A673 (cell line): Measurements from ENCODE around the gene TXNDC15. TPM values are rescaled to one million over a fixed set of nuclear protein-coding genes. Genes with fewer than 3 reads are reported as not detected.

Experiments
- BruUV-seq: library from RNA; stranded (reverse); fragments of 400-500 nt; replicated peaks from 2 replicates; lab custom pipeline; 2021; lab: Mats Ljungman, UMichigan
- CTCF ChIA-PET: fragments of 300-600 bp; sonication (Branson Sonifier 250); formaldehyde crosslinking; loops from one replicate; lab custom pipeline; 2022; ENCODE audit warnings: antibody characterized with exemption; lab: Charles Lee
- POLR2A ChIA-PET: fragments of 300-600 bp; sonication (Branson Sonifier 250); formaldehyde crosslinking; loops from one replicate; lab custom pipeline; 2022; ENCODE audit warnings: antibody characterized with exemption; ENCODE audit not compliant: low non-redundant PET; lab: Charles Lee
- DNase-seq: peaks from one replicate; pipeline ENCODE4 v3.0.0-alpha.2; 2015; ENCODE audit warnings: low spot score
- H3K27ac ChIP-seq: fragments of 200-600 bp; sonication (generic); 2 replicates; pipeline ENCODE4 v1.5.1; 2016; ENCODE audit warnings: mixed run types, low read depth, mild to moderate bottlenecking, mixed read lengths, antibody characterized with exemption, low read length; ENCODE audit not compliant: poor library complexity, severe bottlenecking
- H3K27me3 ChIP-seq: fragments of 200-600 bp; sonication (generic); replicated peaks from 2 replicates; pipeline ENCODE4 v1.6.1; 2017; ENCODE audit warnings: mixed run types, low read depth, mild to moderate bottlenecking, mixed read lengths, antibody characterized with exemption, low read length; ENCODE audit not compliant: insufficient read depth, poor library complexity
- H3K36me3 ChIP-seq: fragments of 200-600 bp; sonication (generic); 2 replicates; pipeline ENCODE4 v1.6.1; 2016; ENCODE audit warnings: mixed run types, mild to moderate bottlenecking, mixed read lengths, antibody characterized with exemption, low read length; ENCODE audit not compliant: insufficient read depth, poor library complexity, severe bottlenecking
- H3K4me1 ChIP-seq: fragments of 200-600 bp; sonication (generic); 2 replicates; pipeline ENCODE4 v1.6.1; 2017; ENCODE audit warnings: mixed run types, mild to moderate bottlenecking, mixed read lengths, antibody characterized with exemption, low read length; ENCODE audit not compliant: insufficient read depth, poor library complexity, severe bottlenecking
- H3K4me3 ChIP-seq: fragments of 200-600 bp; sonication (generic); 2 replicates; pipeline ENCODE4 v1.5.1; 2016; ENCODE audit warnings: low read depth, mixed run types, mild to moderate bottlenecking, mixed read lengths, low read length; ENCODE audit not compliant: poor library complexity, severe bottlenecking
- H3K9me3 ChIP-seq: fragments of 200-600 bp; sonication (generic); 2 replicates; pipeline ENCODE4 v1.6.1; 2016; ENCODE audit warnings: mixed run types, low read depth, mild to moderate bottlenecking, mixed read lengths, antibody characterized with exemption, low read length; ENCODE audit not compliant: poor library complexity, severe bottlenecking
- EZH2 ChIP-seq: fragments of 200-600 bp; sonication (generic); IDR thresholded peaks from 2 replicates; pipeline ENCODE4 v1.6.1; 2017; ENCODE audit warnings: borderline replicate concordance, low read depth, mild to moderate bottlenecking, mixed read lengths, antibody characterized with exemption, low read length; ENCODE audit not compliant: poor library complexity, severe bottlenecking
- intact Hi-C: fragments of 100-400 bp; cut with micrococcal nuclease; formaldehyde crosslinking; loops from one replicate; pipeline ENCODE4 v1.10.0; 2022; ENCODE audit not compliant: unreplicated experiment
- total RNA-seq: library from RNA; stranded (reverse); gene quantifications from 2 replicates; pipeline ENCODE4 v1.2.3, GENCODE V29; 2021
- TF ChIP-seq, protein P1 (sequence below): fragments of 300-800, 200-600 bp; sonication (generic); conservative IDR thresholded peaks from 2 replicates; pipeline ENCODE4 v1.5.1; 2017; ENCODE audit warnings: low read depth, mild to moderate bottlenecking, antibody characterized with exemption, low read length, moderate library complexity, mixed read lengths

Gene TXNDC15
- total RNA-seq, 1 experiment from 2014 or later, result 42.0 TPM

DNA sequence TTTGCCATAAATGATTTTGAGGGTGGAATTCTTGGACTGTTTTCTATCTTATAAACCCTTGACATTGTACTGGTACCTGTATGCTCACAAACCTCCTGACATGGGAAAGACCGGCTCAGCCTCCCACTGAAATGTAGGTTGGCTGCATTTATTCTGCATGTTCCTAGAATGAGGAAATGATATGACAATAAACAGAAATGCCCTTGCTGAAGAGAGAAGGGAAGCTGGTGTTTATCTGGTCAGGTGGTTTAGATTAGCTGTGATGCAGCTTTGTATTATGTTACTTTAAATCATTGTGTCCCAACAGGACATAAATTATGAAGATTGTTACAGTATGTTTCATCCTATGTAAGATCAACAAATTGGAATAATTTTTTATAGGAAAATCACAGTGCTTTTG is 70.5 kb downstream of the TXNDC15 start:
- no peak overlapping the region for H3K4me3 ChIP-seq
- ChIA-PET POLR2A (no interaction called here), CTCF (no interaction called here)
- H3K36me3 ChIP-seq, result no peaks in the 10 kb centered on the region
- intact Hi-C loops, result no loop called here
- H3K9me3 ChIP-seq, result no peaks in the 10 kb centered on the region
- no peak overlapping the region for H3K27ac ChIP-seq
- H3K27me3 ChIP-seq, result no peaks in the 10 kb centered on the region
- no TSS peak for BruUV-seq
- no peaks in the 10 kb centered on the region for H3K4me1 ChIP-seq
- TF ChIP-seq, protein P1, sequence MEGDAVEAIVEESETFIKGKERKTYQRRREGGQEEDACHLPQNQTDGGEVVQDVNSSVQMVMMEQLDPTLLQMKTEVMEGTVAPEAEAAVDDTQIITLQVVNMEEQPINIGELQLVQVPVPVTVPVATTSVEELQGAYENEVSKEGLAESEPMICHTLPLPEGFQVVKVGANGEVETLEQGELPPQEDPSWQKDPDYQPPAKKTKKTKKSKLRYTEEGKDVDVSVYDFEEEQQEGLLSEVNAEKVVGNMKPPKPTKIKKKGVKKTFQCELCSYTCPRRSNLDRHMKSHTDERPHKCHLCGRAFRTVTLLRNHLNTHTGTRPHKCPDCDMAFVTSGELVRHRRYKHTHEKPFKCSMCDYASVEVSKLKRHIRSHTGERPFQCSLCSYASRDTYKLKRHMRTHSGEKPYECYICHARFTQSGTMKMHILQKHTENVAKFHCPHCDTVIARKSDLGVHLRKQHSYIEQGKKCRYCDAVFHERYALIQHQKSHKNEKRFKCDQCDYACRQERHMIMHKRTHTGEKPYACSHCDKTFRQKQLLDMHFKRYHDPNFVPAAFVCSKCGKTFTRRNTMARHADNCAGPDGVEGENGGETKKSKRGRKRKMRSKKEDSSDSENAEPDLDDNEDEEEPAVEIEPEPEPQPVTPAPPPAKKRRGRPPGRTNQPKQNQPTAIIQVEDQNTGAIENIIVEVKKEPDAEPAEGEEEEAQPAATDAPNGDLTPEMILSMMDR, result no peak
- no peak for TF ChIP-seq EZH2
- DNase-seq, result no peak

DNA sequence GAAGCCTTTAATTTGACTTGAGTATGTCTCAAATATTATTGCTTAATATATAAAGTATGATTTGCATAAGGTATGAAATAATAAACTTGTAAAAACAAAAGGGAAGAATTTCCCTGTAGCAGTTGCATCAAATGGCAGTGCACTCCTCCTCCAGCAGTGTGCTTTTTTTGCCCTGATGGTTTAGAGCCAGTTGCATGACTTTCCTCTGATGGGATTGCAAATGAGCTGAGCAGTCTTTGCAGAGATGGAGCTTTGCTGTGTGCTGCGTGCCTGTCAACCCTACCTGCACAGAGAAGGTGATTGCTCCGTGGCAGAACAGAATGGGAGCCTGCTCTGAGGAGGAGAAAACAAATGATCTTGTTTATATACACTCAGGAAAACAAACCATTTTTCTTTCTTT is 70.9 kb downstream of the TXNDC15 start:
- intact Hi-C loops, result no loop called here
- no peak for DNase-seq
- Histone ChIP-seq H3K27me3 (no peaks in the 10 kb centered on the region), H3K9me3 (no peaks in the 10 kb centered on the region), H3K4me3 (no peak overlapping the region), H3K4me1 (no peaks in the 10 kb centered on the region), H3K36me3 (no peaks in the 10 kb centered on the region), H3K27ac (no peak overlapping the region)
- POLR2A ChIA-PET, result no interaction called here
- TF ChIP-seq, protein P1, result no peak
- no peak for TF ChIP-seq EZH2
- CTCF ChIA-PET, result no interaction called here
- no TSS peak for BruUV-seq

DNA sequence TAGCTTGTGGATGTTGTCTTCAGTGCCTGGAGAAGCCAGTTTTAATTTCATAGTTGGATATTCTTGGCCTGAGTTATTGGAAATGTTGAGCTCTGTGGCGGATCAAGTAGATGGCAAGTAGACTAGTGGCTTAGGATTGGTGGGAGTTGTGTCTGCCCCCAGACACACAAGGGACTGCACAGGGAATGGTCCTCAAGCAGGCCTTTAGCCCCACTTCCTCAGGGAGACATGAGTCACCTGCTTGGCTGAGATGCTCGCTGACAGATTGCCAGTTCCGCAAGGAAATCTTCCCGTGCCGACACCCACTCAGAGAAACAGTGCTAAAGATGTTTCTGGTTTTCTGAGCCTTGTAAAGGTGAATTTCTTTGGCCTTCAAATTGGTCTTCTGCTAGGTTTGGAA is 74.7 kb downstream of the TXNDC15 start:
- Histone ChIP-seq H3K27ac (no peak overlapping the region), H3K9me3 (peaks cover 3% of the 10 kb centered on the region), H3K4me3 (no peak overlapping the region), H3K36me3 (no peaks in the 10 kb centered on the region), H3K27me3 (no peaks in the 10 kb centered on the region), H3K4me1 (no peaks in the 10 kb centered on the region)
- no peak for TF ChIP-seq EZH2
- TF ChIP-seq, protein P1, result no peak
- CTCF ChIA-PET, result no interaction called here
- BruUV-seq, result no TSS peak
- intact Hi-C loops, result no loop called here
- POLR2A ChIA-PET, result no interaction called here
- no peak for DNase-seq
